Epithelial cell of prostate (primary cell): ENCODE data around the gene BLM.
"Not testable (repeated sequence)": the region's sequence is repeated elsewhere in the genome, so short reads cannot be mapped to it uniquely, and the experiment has no call there.

Experiments used
- DNase-seq: peaks from one replicate; pipeline ENCODE4 v3.0.0-alpha.2; 2011; ENCODE audit warnings: low read depth, low spot score
- H3K27ac ChIP-seq: fragments of 450-650 bp; 2 replicates; pipeline ENCODE4 v1.5.1; 2017; ENCODE audit warnings: mild to moderate bottlenecking

Gene BLM

GRCh38 chr15:90720131-90720530 is 3.0 kb downstream of the BLM start:
- DNase-seq, result no peak
- H3K27ac ChIP-seq, result no peak overlapping the region

GRCh38 chr15:90729261-90729660 is 12.1 kb downstream of the BLM start:
- H3K27ac ChIP-seq, result no peak overlapping the region

GRCh38 chr15:90730290-90730689 is 13.1 kb downstream of the BLM start:
- DNase-seq, result no peak
- no peak overlapping the region for H3K27ac ChIP-seq

More at GRCh38 chr15:90729261-90729660, 12.1 kb downstream of the BLM start:
- DNase-seq, result no peak

- H3K27ac ChIP-seq, result no peak overlapping the region
- no peak for DNase-seq
Measured at GRCh38 chr15:90735923-90736322, 18.8 kb downstream of the BLM start.

GRCh38 chr15:90740545-90740944 is 23.4 kb downstream of the BLM start:
- H3K27ac ChIP-seq, DNase-seq: not testable (repeated sequence)

- H3K27ac ChIP-seq, result no peak overlapping the region
- DNase-seq, result no peak
Measured at GRCh38 chr15:90742087-90742486, 24.9 kb downstream of the BLM start.

- no peak overlapping the region for H3K27ac ChIP-seq
- no peak for DNase-seq
Measured at GRCh38 chr15:90743407-90743806, 26.3 kb downstream of the BLM start.

- no peak overlapping the region for H3K27ac ChIP-seq
- DNase-seq, result no peak
Measured at GRCh38 chr15:90744759-90745402, 27.7 kb downstream of the BLM start.

GRCh38 chr15:90749754-90750153 is 32.6 kb downstream of the BLM start:
- no peak overlapping the region for H3K27ac ChIP-seq

GRCh38 chr15:90750186-90750585 is 33.0 kb downstream of the BLM start:
- no peak overlapping the region for H3K27ac ChIP-seq
- no peak for DNase-seq

More at GRCh38 chr15:90749754-90750153, 32.6 kb downstream of the BLM start:
- DNase-seq, result no peak

- H3K27ac ChIP-seq, result no peak overlapping the region
- DNase-seq, result no peak
Measured at GRCh38 chr15:90751300-90751825, 34.2 kb downstream of the BLM start.

GRCh38 chr15:90756916-90757315 is 39.8 kb downstream of the BLM start:
- H3K27ac ChIP-seq, result no peak overlapping the region
- no peak for DNase-seq

- H3K27ac ChIP-seq, result no peak overlapping the region
- no peak for DNase-seq
Measured at GRCh38 chr15:90757461-90757860, 40.3 kb downstream of the BLM start.

- H3K27ac ChIP-seq, result no peak overlapping the region
- no peak for DNase-seq
Measured at GRCh38 chr15:90760661-90761232, 43.6 kb downstream of the BLM start.

- no peak for DNase-seq
- H3K27ac ChIP-seq, result no peak overlapping the region
Measured at GRCh38 chr15:90761629-90762028, 44.5 kb downstream of the BLM start.

- H3K27ac ChIP-seq, result no peak overlapping the region
- no peak for DNase-seq
Measured at GRCh38 chr15:90762109-90762508, 45.0 kb downstream of the BLM start.

- DNase-seq, result no peak
- no peak overlapping the region for H3K27ac ChIP-seq
Measured at GRCh38 chr15:90763366-90764099, 46.4 kb downstream of the BLM start.

GRCh38 chr15:90765531-90765930 is 48.4 kb downstream of the BLM start:
- no peak overlapping the region for H3K27ac ChIP-seq
- DNase-seq, result no peak

GRCh38 chr15:90765966-90766365 is 48.8 kb downstream of the BLM start:
- no peak overlapping the region for H3K27ac ChIP-seq
- no peak for DNase-seq

- DNase-seq, result peak; percentile 16
- peak overlapping the region; percentile 30 for H3K27ac ChIP-seq
Measured at GRCh38 chr15:90769375-90769774, 52.2 kb downstream of the BLM start.

GRCh38 chr15:90773485-90773884 is 56.3 kb downstream of the BLM start:
- H3K27ac ChIP-seq, result no peak overlapping the region
- DNase-seq, result no peak
